Mucosa of gallbladder (tissue), 1 donor: ENCODE data around the gene RAB10. TPM values are rescaled to one million over a fixed set of nuclear protein-coding genes. Genes with fewer than 3 reads are reported as not detected.

Experiments
- DNase-seq: peaks from one replicate; pipeline ENCODE4 v3.0.0-alpha.2; 2020; ENCODE audit warnings: low spot score
- total RNA-seq: library from RNA; stranded (reverse); gene quantifications from one replicate; pipeline ENCODE4 v1.2.1, GENCODE V29; 2021
- donor health status: DM: no; HTN: no; CAD: no.

RAB10 gene
- total RNA-seq, 1 donor from 2014 or later = 173 TPM

DNA sequence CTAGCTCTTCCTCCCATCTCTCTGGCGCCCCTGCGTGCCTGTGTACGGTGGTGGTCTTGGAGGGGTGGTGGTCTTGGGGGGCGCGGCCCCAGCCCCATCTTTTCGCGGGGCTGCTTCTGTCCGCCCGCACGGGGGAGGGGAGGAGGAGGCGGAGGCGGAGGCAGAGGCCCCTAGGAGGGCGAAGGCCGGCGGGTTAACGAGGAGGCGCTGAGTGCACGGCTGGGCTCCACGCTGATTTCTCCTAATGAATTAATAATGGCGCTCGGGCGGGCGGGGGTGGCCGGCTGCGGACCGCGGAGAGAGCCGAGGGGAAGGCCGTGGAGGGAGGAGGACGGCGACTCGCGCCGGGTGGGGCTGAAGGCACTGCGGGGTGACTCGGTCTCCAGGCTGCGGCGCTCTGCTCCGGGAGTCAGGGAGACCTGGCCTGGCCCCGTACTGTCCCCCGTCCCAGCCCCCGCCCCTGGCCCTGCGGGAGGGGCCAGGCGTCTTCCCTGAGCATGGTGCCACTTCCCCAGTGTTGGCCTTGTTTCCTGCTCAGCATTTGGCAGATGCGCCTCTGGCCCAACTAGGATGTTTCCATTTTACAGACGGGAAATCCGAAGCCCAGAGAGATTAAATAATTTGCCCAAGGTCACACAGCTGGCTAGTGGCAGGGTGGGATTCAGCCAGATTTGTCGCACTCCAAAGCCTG lies 145.0 kb downstream of the RAB10 start:
- peak; percentile 18 for DNase-seq

DNA sequence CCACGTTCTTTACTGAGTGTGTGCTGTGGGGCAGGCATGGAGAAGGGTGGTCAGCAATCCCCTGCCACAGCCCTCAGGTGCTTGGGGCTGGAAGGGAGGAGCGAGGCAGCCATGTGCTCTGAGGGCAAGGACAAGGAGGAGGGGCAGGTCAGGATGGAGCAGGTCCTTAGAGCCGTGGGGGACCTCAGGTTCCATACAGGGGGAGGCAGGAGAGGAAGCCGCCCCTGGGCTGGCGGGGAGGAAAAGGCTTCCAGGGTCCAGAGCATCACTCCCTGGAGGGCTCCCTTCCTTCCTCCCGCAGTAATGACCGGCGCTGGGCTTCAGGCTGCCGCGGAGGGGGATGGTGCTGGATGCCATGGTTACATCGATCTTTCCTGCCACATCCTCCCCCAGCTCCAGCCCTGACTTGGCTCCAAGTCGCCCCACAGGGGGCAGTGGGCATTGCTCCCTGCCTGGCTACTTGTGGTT lies 145.6 kb downstream of the RAB10 start:
- no peak for DNase-seq

DNA sequence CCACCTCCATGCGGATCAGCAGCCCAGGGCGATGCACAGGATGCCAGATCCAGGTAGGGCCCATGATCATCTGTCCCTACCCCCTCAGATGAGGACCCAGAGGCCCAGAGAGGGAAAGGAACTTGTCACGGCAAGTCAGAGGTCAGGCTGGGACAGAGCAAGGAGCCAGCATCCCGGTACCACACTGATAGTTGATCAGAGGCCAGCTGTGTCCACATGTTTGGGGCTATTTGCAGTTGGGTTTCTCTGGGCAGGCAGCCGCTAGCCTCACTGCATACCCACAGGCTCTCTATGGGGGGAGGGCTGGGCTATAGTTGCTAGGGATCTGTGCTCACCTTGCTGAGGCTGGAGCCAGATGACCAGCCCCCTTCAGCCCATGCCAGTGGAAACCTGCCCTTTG lies 148.6 kb downstream of the RAB10 start:
- no peak for DNase-seq

DNA sequence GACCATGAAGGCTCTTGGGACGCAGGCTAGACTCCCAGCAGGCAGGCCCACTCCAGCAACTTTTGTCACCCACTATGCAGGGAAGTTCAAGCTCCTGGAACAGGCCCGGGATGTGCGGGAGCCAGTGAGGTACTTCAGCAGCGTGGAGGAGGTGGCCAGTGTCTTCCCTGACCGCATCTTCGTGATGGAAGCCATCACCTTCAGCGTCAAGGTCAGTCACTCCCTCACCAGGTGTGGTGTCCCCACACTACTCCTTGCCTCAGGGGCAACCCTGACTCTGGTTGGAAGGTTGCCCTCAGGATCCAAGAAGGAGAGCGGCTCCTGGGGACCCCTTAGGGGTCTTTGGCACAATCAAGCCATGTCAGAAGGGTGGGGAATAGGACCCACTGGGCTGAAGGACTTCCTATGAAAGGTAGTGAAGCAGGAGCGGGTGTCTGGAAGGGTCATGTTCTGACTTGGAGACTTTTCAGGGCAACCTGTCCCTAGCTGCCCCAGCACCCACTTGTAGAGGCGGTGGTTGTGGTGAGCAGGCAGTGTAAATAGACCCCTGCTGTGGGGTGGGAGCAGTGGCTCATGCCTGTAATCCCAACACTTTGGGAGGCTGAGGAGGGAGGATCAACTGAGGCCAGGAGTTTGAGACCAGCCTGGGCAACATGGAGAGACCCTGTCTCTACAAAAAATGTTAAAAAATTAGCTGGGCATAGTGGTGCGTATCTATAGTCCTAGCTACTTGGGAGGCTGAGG lies 149.2 kb downstream of the RAB10 start:
- DNase-seq = no peak

DNA sequence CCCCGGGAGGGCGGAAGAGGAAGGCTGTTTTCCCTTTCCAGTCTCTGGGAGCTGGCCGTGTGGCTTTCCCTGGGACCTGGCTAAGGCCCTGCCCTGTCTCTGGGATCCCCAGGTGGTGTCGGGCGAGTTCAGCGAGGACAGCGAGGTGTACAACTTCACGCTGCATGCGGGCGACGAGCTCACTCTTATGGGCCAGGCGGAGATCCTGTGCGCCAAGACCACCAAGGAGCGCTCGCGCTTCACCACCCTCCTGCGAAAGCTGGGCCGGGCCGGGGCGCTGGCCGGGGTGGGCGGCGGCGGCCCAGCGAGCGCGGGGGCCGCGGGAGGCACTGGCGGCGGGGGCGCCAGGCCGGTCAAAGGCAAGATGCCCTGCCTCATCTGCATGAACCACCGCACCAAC lies 150.2 kb downstream of the RAB10 start:
- no peak for DNase-seq

DNA sequence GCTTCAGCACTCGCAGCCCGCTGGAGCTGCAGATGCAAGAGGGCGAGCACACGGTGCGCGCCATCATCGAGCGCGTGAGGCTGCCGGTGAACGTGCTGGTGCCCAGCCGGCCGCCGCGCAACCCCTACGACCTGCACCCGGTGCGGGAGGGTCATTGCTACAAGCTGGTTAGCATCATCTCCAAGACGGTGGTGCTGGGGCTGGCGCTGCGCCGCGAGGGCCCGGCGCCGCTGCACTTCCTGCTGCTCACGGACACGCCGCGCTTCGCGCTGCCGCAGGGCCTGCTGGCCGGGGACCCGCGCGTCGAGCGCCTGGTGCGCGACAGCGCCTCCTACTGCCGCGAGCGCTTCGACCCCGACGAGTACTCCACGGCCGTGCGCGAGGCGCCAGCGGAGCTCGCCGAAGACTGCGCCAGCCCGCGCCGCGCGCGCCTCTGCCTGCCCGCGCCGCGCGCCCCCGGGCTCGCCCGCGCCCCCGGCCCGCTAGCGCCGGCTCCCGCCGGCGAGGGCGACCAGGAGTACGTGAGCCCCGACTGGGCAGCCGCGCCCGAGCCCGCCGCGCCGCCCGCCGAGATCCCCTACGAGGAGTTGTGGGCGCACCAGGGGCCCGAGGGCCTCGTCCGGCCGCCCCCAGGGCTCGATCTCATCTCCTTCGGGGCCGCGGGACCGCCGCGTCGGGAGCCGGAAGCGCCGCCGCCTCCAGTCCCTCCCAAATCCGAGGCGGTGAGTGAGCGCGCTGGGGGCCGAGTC lies 150.8 kb downstream of the RAB10 start:
- DNase-seq = peak; percentile 85

DNA sequence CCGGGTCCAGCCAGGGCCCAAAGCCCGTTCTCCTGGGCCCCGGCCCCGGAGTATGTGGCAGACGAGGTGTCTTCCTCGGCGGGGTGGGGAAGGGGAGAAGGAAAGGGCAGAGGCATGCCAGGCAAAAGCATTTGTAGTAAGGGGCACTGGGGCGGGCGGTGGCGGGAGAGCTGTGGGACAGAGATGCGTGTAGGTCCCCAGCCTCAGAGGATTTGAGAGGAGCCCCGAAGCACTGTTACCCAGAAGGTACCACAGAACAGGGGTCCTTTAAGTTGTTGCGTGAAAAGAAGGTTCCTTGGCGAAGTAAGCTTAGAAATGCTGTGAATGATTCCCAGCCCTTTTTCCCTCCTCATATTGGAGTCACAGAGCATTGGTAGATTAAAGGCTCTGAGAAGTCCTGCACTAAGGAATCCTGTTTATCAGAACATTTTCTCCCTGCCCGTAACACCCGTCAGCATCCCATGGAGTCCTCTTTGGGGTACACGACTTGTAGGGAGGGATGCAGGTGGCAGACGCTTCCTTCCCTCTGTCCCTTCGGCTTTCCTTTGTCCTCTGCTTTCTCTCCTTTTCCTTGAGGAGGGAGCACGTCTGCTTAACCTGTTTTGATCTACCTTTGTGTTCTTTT lies 151.5 kb downstream of the RAB10 start:
- DNase-seq = no peak

DNA sequence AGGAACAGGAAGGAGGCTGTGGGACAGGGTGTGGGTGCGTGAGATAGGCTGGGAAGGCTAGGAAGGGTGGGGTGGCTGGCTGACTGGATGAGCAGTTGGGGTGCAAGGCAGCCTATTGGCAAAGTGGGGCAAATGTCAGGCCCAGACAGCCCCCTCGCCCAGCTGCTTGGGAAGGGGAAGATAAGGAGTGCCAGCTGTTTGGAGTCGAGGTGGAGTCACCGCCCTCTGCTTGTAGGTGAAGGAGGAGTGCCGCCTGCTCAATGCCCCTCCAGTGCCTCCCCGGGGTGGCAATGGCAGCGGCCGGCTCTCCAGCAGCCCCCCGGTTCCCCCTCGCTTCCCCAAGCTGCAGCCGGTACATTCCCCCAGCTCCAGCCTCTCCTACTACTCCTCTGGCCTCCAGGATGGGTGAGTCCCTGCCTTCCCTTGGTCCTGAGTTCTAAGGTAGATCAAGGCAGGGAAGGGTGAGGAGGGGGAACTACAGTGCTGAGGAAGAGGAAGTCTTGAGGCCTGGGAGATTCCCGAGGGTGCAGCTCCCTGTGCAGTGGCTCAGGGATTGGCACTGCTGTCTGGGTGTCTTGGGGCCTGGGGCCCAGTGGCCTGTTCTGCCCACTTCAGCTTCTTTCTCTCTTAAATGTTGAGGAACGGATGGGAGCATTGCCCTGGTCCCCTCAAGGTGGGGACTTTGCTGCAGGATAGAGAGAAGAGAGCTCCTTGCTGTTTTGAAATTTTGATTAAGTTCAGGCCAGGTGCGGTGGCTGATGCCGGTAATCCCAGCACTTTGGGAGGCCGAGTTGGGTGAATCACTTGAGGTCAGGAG lies 152.3 kb downstream of the RAB10 start:
- DNase-seq = no peak

Other genes with a start within 250 kb of the RAB10 start
- 37.5 TPM for gene ASXL2, start 155.6 kb upstream of the RAB10 start, total RNA-seq
- gene KIF3C, start 51.6 kb upstream of the RAB10 start, total RNA-seq = 10.1 TPM
- gene GAREM2, start 139.0 kb downstream of the RAB10 start, total RNA-seq = 4.9 TPM
- 134 TPM for gene HADHA, start 210.5 kb downstream of the RAB10 start, total RNA-seq
- 135 TPM for gene HADHB, start 210.9 kb downstream of the RAB10 start, total RNA-seq